ENCODE results near the gene EZR.

Gene EZR

GRCh38 chr6:158717341-158718330, 101.5 kb downstream of the EZR start:
- no peak for DNase-seq
